ENCODE measurements around the gene DQX1. TPM values are rescaled to one million over a fixed set of nuclear protein-coding genes. Genes with fewer than 3 reads are reported as not detected.

Gene DQX1
- total RNA-seq, 1 donor from 2014 or later: 0.73 TPM

DNA sequence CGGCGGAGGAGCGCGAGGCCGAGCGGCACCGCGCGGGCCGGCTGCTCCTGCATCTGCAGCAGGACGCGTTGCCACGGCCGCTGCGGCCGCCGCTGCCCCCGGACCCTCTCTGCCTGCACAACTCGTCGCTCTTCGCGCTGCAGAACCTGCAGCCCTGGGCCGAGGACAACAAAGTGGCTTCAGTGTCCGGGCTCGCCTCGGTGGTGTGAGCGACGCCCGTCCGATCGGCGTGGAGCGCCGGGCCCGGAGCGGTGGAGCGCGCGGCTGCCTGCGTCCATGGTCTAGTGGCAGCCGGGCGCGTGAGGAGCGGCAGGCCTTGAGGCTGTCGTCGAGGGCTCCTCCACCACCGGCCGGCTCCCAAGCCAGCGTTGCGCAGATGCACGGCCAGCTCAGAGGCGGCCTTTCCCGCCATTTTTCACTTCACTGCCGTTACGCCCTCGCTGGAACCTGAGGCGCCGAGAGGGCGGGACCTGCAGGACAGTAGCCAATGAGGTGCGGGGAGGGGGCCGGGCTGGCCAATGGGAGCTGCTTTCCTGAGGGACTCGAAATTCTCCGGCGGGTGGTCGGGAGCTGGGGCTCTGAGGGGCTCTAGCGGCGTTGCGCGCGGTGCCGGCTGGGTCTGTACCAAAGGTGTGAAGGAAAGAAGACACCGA is 9.9 kb downstream of the DQX1 start:
- Mint-ChIP-seq H3K27me3 (peaks cover 57% of the 10 kb centered on the region), H3K27ac (no peak overlapping the region), H3K4me1 (peaks cover 28% of the 10 kb centered on the region), H3K36me3 (ENCODE audit: low read depth) (no peaks in the 10 kb centered on the region), H3K4me3 (peak overlapping the region; percentile 78), H3K9me3 (no peaks in the 10 kb centered on the region)
- DNase-seq: peak; percentile 66
- CTCF ChIA-PET: interaction anchor here (1.1 kb wide), 1 partner anchor 9 kb away, joined by 3 read pairs; the partner anchor contains the start of gene PCGF1
- peak; percentile 87 for ATAC-seq (ENCODE audit: low read depth)
- TF ChIP-seq, protein P1, sequence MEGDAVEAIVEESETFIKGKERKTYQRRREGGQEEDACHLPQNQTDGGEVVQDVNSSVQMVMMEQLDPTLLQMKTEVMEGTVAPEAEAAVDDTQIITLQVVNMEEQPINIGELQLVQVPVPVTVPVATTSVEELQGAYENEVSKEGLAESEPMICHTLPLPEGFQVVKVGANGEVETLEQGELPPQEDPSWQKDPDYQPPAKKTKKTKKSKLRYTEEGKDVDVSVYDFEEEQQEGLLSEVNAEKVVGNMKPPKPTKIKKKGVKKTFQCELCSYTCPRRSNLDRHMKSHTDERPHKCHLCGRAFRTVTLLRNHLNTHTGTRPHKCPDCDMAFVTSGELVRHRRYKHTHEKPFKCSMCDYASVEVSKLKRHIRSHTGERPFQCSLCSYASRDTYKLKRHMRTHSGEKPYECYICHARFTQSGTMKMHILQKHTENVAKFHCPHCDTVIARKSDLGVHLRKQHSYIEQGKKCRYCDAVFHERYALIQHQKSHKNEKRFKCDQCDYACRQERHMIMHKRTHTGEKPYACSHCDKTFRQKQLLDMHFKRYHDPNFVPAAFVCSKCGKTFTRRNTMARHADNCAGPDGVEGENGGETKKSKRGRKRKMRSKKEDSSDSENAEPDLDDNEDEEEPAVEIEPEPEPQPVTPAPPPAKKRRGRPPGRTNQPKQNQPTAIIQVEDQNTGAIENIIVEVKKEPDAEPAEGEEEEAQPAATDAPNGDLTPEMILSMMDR (IDR thresholded peaks at IDR 0.05): no peak
- POLR2A ChIA-PET: interaction anchor here (0.6 to 3.9 kb wide), 9 partner anchors 9 to 68 kb away, joined by 3 to 18 read pairs (median 3); partner anchors contain the start of genes AUP1, DQX1, HTRA2 and LBX2
- intact Hi-C loops (cut with micrococcal nuclease): loop anchor here (1.0 to 10.0 kb wide), 4 partner anchors 9 to 341 kb away; partner anchors contain the start of genes AUP1, HTRA2, LBX2 and MOB1A

DNA sequence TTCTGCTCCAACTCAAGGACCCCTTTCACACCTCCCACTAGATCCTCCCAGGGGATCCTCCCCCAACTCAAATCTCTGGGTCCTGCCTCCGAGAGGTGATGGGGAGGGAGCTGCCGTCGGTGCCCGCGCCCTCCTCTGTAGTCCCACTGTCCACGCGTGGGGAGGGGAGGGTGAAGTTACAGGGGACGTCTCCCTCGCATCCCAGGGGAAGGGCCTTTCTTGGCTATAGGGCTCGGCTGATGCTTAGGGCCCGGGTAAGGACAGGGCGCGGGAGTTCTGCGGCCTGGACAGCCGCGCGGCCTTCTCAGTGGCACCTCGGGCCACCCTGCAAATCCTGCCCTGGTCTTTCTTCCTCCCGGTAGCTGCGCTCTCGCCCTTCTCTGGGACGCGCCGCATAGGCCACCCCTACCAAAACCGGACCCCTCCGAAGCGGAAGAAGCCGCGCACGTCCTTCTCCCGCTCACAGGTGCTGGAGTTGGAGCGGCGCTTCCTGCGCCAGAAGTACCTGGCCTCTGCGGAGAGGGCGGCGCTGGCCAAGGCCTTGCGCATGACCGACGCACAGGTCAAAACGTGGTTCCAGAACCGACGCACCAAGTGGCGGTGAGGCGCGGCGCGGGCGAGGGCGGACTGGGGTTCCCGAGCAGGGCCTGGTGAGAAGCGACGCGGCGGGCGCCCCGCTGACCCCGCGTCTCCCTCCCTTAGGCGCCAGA is 10.6 kb downstream of the DQX1 start:
- H3K4me1 Mint-ChIP-seq: peaks cover 28% of the 10 kb centered on the region
- peaks cover 59% of the 10 kb centered on the region for H3K27me3 Mint-ChIP-seq
- H3K4me3 Mint-ChIP-seq: peak overlapping the region; percentile 66
- DNase-seq (peak; percentile 26), ATAC-seq (ENCODE audit: low read depth) (no peak)
- no peak overlapping the region for H3K27ac Mint-ChIP-seq
- no peaks in the 10 kb centered on the region for H3K9me3 Mint-ChIP-seq
- intact Hi-C loops (cut with micrococcal nuclease): loop anchor here (2.0 to 10.0 kb wide), 2 partner anchors 17 to 341 kb away; partner anchors contain the start of genes LBX2 and MOB1A
- H3K36me3 Mint-ChIP-seq (ENCODE audit: low read depth): no peaks in the 10 kb centered on the region
- POLR2A ChIA-PET: interaction anchor here (0.9 to 3.9 kb wide), 5 partner anchors 8 to 58 kb away, joined by 3 to 18 read pairs (median 8); partner anchors contain the start of genes AUP1, HTRA2, PCGF1 and WBP1
- TF ChIP-seq, protein P1 (IDR thresholded peaks at IDR 0.05): no peak
- CTCF ChIA-PET: interaction anchor here (1.1 kb wide), 1 partner anchor 8 kb away, joined by 3 read pairs; the partner anchor contains the start of gene PCGF1

DNA sequence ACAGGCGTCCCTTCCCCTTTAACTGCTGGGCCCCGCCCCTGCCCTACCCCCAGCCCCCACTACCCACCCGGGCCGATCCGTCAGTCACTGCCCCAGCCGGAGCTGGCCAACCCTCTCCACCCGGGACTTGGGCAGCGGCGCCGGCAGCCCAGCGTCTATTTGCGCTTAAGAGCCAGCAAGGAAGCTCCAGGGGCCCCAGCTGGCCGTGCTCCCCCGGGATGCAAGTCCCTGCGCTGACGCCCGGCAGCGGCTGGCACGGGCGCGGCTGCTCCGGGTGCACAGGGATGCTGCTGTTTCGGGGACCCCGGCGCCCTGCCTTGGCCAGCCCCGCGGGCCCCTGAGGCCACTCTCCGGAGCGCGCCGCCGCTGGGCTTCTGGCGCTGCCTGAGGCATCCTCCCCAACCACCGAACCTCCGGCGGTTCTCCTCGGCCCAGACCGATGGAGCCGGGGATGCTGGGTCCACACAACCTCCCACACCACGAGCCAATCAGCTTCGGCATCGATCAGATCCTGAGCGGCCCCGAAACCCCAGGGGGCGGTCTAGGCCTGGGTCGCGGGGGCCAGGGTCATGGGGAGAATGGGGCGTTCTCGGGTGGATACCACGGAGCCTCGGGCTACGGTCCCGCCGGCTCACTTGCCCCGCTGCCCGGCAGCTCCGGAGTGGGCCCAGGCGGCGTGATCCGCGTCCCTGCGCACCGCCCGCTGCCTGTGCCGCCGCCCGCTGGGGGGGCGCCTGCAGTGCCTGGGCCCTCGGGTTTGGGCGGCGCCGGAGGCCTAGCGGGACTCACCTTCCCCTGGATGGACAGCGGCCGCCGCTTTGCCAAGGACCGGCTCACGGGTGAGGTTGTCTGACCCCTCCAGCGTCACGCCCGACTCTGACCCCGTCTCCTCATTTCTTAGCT is 11.4 kb downstream of the DQX1 start, which contains the start of gene TLX2:
Gene TLX2, plus strand, starts transcription at position 83 of the 903 bp plus-strand sequence. Its CDS starts 357 bp downstream, at position 440.
- ChIA-PET POLR2A (interaction anchor here (0.6 to 3.9 kb wide), 6 partner anchors 7 to 265 kb away, joined by 3 to 18 read pairs (median 3); partner anchors contain the start of genes MOGS and MRPL53), CTCF (interaction anchor here (1.3 kb wide), 1 partner anchor 73 kb away, joined by 3 read pairs; no protein-coding TSS in a partner anchor)
- TF ChIP-seq, protein P1 (IDR thresholded peaks at IDR 0.05): no peak
- intact Hi-C loops (cut with micrococcal nuclease): loop anchor here (2.0 to 10.0 kb wide), 2 partner anchors 16 to 340 kb away; partner anchors contain the start of genes LBX2 and MOB1A
- H3K4me3 Mint-ChIP-seq: peak within 1 kb of the TSS; percentile 66
- H3K9me3 Mint-ChIP-seq: no peaks in the 10 kb centered on the region
- H3K27ac Mint-ChIP-seq: no peak within 1 kb of the TSS
- ATAC-seq (ENCODE audit: low read depth) (no peak), DNase-seq (peak; percentile 30)
- peaks cover 28% of the 10 kb centered on the region for H3K4me1 Mint-ChIP-seq
- no peaks in the 10 kb centered on the region for H3K36me3 Mint-ChIP-seq (ENCODE audit: low read depth)
- peaks cover 52% of the 10 kb centered on the region for H3K27me3 Mint-ChIP-seq

DNA sequence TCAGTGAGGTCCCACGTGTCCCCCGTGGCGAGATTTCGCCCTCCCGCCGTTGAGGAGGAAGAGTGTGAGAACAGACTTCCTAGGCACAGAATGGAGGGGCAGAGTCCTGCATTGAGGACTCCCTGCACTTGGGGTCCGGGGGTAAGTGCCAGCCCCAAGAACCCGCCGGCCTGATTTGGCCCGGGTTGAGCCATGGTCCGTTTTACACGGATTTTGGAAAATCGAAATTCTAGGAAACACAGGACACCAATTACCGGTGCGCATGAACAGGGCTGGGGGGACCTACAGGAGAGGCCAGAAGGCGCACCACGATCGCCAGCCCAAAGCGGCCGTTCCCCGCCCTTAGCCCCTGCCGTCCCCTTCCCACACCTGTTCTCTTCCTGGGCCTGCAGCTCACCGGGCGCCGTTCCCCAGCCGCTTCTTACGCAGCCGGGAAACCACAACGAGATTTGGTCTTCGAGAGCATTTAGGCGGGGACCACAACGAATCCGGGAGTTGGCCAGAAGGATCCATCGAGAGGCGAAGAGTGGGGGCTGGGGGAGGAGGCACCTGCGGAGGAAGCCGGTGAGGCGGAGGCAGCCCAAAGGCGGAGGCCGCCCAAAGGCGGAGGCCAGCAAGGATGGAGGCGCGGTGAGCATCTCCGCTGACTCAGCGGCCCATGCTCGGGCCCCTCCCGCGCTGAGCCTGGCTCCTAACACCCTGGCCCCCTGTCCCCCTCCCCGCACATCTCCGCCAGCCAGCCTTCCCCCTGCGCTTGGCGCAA is 12.2 kb downstream of the DQX1 start:
- DNase-seq (no peak), ATAC-seq (ENCODE audit: low read depth) (no peak)
- Mint-ChIP-seq H3K4me3 (peak overlapping the region; percentile 28), H3K9me3 (no peaks in the 10 kb centered on the region), H3K27ac (no peak overlapping the region), H3K4me1 (peaks cover 28% of the 10 kb centered on the region), H3K36me3 (ENCODE audit: low read depth) (no peaks in the 10 kb centered on the region), H3K27me3 (peaks cover 49% of the 10 kb centered on the region)
- TF ChIP-seq, protein P1 (IDR thresholded peaks at IDR 0.05): no peak
- intact Hi-C loops (cut with micrococcal nuclease): loop anchor here (2.0 to 10.0 kb wide), 2 partner anchors 15 to 339 kb away; partner anchors contain the start of genes LBX2 and MOB1A
- CTCF ChIA-PET: interaction anchor here (0.8 to 1.3 kb wide), 2 partner anchors 73 to 75 kb away, joined by 3 read pairs; no protein-coding TSS in a partner anchor
- POLR2A ChIA-PET: interaction anchor here (0.6 to 3.9 kb wide), 7 partner anchors 8 to 264 kb away, joined by 3 to 18 read pairs (median 3); partner anchors contain the start of genes DQX1, MOGS and MRPL53
